Transverse colon (tissue), 4 donors: ENCODE data around the gene MED27. TPM values are rescaled to one million over a fixed set of nuclear protein-coding genes. Genes with fewer than 3 reads are reported as not detected.

Experiments
- DNase-seq: peaks from one replicate; pipeline ENCODE4 v3.0.0-alpha.2; 2019
- H3K27ac ChIP-seq, 4 donors: fragments of 200-600 bp; sonication (generic); 2 replicates each; pipeline ENCODE4 v1.5.1; 2016 to 2018; ENCODE audit warnings: inconsistent platforms in 4 of 4
- H3K27me3 ChIP-seq: fragments of 200-600 bp; sonication (generic); 2 replicates; pipeline ENCODE4 v1.5.1; 2017; ENCODE audit warnings: inconsistent platforms
- H3K36me3 ChIP-seq, 4 donors: fragments of 200-600 bp; sonication (generic); 2 replicates each; pipeline ENCODE4 v1.5.1; 2017 to 2019; ENCODE audit warnings: inconsistent platforms in 4 of 4
- H3K4me1 ChIP-seq, 4 donors: fragments of 200-600 bp; sonication (generic); 2 replicates each; pipeline ENCODE4 v1.5.1; 2017 to 2020; ENCODE audit warnings: inconsistent platforms in 4 of 4
- H3K4me3 ChIP-seq, 4 donors: fragments of 200-600 bp; sonication (generic); 1 replicate in 1 of 4; 2 replicates in 3 of 4; pipeline versions ENCODE4 v1.5.1 to v1.6.1; 2017 to 2019; ENCODE audit warnings: inconsistent platforms in 4 of 4
- H3K9me3 ChIP-seq, 2 donors: fragments of 200-600 bp; sonication (generic); 2 replicates each; pipeline ENCODE4 v1.5.1; 2017 to 2019; ENCODE audit warnings: inconsistent platforms in 2 of 2
- EP300 ChIP-seq: sonication (generic); formaldehyde crosslinking; IDR thresholded peaks from one replicate; pipeline ENCODE4 v1.6.1; 2017; ENCODE audit warnings: antibody characterized with exemption, low read depth
- POLR2A ChIP-seq: fragments of 450-650 bp; IDR thresholded peaks from one replicate; pipeline ENCODE4 v1.6.1; 2016; ENCODE audit warnings: antibody characterized with exemption, mild to moderate bottlenecking, moderate library complexity
- POLR2AphosphoS5 ChIP-seq, 3 donors: sonication (generic); formaldehyde crosslinking; IDR thresholded peaks; one replicate each; pipeline ENCODE4 v1.6.1; 2016; ENCODE audit warnings: antibody characterized with exemption in 3 of 3
- WGBS, 2 donors: methylation state at CpG; one replicate each; pipeline ENCODE4 v1.1.5; 2018; ENCODE audit warnings: low coverage in 1 of 2; 5-methylcytosine and 5-hydroxymethylcytosine counted together
- in situ Hi-C, 4 donors: fragments of 200-750 bp; cut with MboI; loops; one replicate each; pipeline versions ENCODE4 v1.15.0 to v1.15.1; 2017; ENCODE audit warnings: low sequenced_read_pairs in 3 of 4, low pct_ligation_motif_present in 1 of 4, low pct_unique_long_range_greater_than_20kb in 1 of 4
- intact Hi-C: fragments of 100-400 bp; cut with DNase I; formaldehyde crosslinking; loops from one replicate; pipeline ENCODE4 v1.15.1; 2023; ENCODE audit warnings: low total_unique reads
- total RNA-seq, 4 donors: library from RNA; depleted of rRNA; stranded (reverse); fragments of >200 nt; gene quantifications; one replicate each; pipeline ENCODE4 v1.1.0, GENCODE V29; 2016
- TF ChIP-seq, protein P1 (sequence below), 5 experiments: fragments of 200-600 bp in 3 of 5; fragments of 450-650 bp in 2 of 5; sonication (generic) in 3 of 5; IDR thresholded peaks; 1 replicate in 2 of 5; 2 replicates in 3 of 5; pipeline ENCODE4 v1.5.1; 2016 to 2017; ENCODE audit warnings: antibody characterized with exemption in 5 of 5, inconsistent platforms in 3 of 5, mild to moderate bottlenecking in 2 of 5, moderate library complexity in 1 of 5

The MED27 gene
- total RNA-seq, 4 donors from 2014 or later: 2.6 to 12.6 (median 7.1) TPM

DNA sequence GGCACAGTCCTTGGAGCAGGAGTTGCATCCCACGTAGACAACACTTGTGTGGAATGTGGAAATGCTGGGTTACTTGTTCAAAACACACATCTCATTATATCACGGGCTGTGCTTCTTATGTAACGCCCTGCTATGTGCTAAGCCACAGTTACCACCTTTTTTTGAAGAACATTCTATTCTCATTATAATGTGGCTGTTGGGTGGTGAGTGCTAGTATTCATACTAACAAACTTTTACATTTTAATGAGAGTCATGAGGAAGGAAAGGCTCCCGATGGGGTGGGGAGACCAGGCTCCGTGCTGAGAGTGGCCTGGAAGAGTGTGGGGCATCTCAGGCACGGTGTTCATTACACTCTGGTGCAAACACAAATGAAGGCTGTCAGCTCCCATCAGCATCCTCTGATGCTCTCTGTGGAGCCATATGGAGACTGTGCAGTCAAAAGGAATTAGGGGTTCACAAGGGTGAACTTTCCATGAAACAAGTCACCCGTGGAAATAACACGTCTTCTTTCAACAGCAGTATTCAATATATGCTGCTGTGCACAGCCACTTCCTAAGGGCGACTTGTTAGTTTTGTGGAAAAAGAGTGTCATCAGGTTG is 186.7 kb downstream of the MED27 start:
- in situ Hi-C loops (no loop called here), intact Hi-C loops (no loop called here)
- no peak overlapping the region for H3K27ac ChIP-seq

DNA sequence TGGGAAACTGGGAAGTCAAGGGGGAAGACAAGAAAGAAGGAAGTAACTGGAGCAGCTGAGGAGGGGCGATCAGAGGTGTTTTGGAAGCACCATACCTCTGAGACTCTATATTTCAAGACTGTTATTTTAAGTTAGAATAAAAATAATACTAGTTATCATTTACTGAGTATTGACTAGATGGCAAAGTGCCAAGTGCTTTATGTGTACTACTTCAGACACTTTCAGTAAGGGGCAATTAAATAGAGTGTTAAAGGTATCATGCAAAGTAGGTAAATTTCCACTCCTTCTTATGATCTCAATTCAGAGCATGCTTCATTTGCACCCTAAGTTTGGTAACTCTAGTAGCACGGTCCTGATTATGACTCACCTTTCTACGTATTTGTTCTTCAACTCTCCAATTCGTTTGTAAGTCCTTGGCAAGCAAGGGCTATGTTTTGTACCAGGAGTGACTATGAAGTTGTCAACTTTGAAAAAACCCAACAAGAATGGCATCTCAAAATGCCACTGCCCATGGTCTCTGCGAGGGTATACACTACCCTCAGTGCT is 187.4 kb downstream of the MED27 start:
- WGBS, 2 donors: 78 to 85% methylated on average over 5 of the region's 5 CpGs
- no peaks in the 10 kb centered on the region for H3K27me3 ChIP-seq
- no peak overlapping the region for H3K27ac ChIP-seq
- H3K4me3 ChIP-seq: no peak overlapping the region
- peaks cover 0 to 3% (median 0%) of the 10 kb centered on the region in 4 donors for H3K4me1 ChIP-seq
- TF ChIP-seq, protein P1, sequence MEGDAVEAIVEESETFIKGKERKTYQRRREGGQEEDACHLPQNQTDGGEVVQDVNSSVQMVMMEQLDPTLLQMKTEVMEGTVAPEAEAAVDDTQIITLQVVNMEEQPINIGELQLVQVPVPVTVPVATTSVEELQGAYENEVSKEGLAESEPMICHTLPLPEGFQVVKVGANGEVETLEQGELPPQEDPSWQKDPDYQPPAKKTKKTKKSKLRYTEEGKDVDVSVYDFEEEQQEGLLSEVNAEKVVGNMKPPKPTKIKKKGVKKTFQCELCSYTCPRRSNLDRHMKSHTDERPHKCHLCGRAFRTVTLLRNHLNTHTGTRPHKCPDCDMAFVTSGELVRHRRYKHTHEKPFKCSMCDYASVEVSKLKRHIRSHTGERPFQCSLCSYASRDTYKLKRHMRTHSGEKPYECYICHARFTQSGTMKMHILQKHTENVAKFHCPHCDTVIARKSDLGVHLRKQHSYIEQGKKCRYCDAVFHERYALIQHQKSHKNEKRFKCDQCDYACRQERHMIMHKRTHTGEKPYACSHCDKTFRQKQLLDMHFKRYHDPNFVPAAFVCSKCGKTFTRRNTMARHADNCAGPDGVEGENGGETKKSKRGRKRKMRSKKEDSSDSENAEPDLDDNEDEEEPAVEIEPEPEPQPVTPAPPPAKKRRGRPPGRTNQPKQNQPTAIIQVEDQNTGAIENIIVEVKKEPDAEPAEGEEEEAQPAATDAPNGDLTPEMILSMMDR (IDR thresholded peaks at IDR 0.05): no peak
- TF ChIP-seq POLR2A (no peak), EP300 (no peak), POLR2AphosphoS5 (IDR thresholded peaks at IDR 0.05) (no peak)
- in situ Hi-C loops (no loop called here), intact Hi-C loops (no loop called here)
- H3K36me3 ChIP-seq: no peaks in the 10 kb centered on the region
- no peaks in the 10 kb centered on the region for H3K9me3 ChIP-seq
- no peak for DNase-seq

More for the DNA sequence above, 186.7 kb downstream of the MED27 start:
- H3K4me3 ChIP-seq: no peak overlapping the region
- H3K9me3 ChIP-seq: no peaks in the 10 kb centered on the region
- TF ChIP-seq POLR2AphosphoS5 (IDR thresholded peaks at IDR 0.05) (no peak), EP300 (no peak), POLR2A (no peak)
- TF ChIP-seq, protein P1 (IDR thresholded peaks at IDR 0.05): no peak
- H3K36me3 ChIP-seq: no peaks in the 10 kb centered on the region
- no peaks in the 10 kb centered on the region for H3K27me3 ChIP-seq
- H3K4me1 ChIP-seq: peaks cover 0 to 3% (median 0%) of the 10 kb centered on the region in 4 donors
- DNase-seq: no peak
- WGBS, 2 donors: 91 to 93% methylated on average over 5 to 9 of the region's 9 CpGs

DNA sequence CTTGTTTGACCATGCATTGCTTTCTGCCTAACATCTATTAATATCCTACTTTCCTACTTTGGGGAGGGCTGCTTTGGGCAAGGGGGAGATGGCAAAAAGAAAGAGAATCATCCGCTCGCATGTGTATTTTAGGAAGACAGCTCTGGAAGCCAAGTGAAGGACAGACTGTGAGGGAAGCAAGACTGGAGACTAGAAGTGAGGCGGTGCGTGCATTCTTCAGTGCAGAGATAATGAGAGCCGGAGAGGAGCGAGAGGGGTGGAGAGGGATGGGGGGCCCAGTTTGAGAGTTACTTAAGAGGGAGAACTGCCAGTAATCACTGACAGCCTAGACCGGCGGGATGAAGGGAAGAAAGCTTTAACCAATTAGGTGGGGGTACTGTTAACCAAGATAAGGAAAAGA is 188.1 kb downstream of the MED27 start:
- Histone ChIP-seq H3K27me3 (no peaks in the 10 kb centered on the region), H3K27ac (no peak overlapping the region), H3K4me3 (no peak overlapping the region), H3K4me1 (peaks cover 0 to 7% (median 0%) of the 10 kb centered on the region in 4 donors), H3K36me3 (no peaks in the 10 kb centered on the region), H3K9me3 (no peaks in the 10 kb centered on the region)
- WGBS, 2 donors: 92 to 98% methylated on average over 4 to 8 of the region's 8 CpGs
- in situ Hi-C loops: no loop called here
- intact Hi-C loops: no loop called here
- no peak for DNase-seq
- TF ChIP-seq, protein P1 (IDR thresholded peaks at IDR 0.05): no peak
- TF ChIP-seq EP300 (no peak), POLR2AphosphoS5 (IDR thresholded peaks at IDR 0.05) (no peak), POLR2A (no peak)

DNA sequence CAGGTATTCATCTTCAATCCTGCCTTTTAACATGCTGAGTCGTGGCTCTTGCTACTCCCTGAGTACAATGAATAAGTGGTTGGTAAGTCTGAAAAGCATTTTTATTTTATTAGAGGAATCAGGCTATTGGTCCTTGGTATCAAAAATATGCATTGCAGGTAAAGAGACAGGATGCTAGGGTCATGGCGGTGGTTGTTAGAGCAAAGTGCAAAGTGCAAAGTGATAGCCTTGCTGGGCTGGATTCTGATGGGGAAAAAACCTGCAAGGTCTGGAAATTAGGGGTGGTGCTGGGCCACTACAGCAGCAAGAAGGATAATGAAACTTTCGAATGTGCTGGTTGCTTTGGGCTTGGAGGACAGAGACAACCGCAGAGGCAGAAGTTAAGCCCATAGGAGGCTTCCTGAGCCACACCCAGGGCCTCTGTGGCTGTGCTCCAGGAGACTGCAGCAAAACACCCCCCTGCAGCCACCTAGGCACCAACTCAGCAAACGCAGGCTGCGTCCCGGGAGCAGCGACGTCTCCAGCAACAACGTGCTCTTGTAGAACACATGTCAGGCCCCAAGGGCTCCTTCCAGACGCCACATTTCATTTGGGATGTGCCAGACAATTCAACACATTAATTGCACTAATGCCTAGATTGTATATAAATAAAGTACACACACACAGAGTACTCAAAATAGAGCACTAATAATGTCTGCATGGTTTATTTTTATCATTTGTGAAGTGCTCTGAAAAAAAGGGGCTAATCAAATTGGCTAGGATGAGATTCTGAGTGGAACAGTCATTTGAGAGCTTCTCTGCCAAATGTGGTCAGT is 190.0 kb downstream of the MED27 start:
- Histone ChIP-seq H3K27me3 (no peaks in the 10 kb centered on the region), H3K4me3 (no peak overlapping the region), H3K9me3 (no peaks in the 10 kb centered on the region), H3K4me1 (peaks cover 0 to 11% (median 0%) of the 10 kb centered on the region in 4 donors), H3K36me3 (no peaks in the 10 kb centered on the region), H3K27ac (no peak overlapping the region)
- in situ Hi-C loops: no loop called here
- no peak for DNase-seq
- TF ChIP-seq POLR2AphosphoS5 (IDR thresholded peaks at IDR 0.05) (no peak), EP300 (no peak), POLR2A (no peak)
- TF ChIP-seq, protein P1 (IDR thresholded peaks at IDR 0.05): no peak
- 77 to 79% methylated on average over 5 to 11 of the region's 11 CpGs for WGBS, 2 donors
- intact Hi-C loops: no loop called here
